Measurements from ENCODE around the gene RBM28. TPM values are rescaled to one million over a fixed set of nuclear protein-coding genes. Genes with fewer than 3 reads are reported as not detected.
A peak's percentile ranks its signal among the peaks of the same experiment; 100 is the strongest.

RBM28 gene
- total and polyA plus RNA-seq, 2 of the 8 experiments (the other 6 are each of a cell fraction or from before 2014, with no cell fraction given) = 12.8 to 65.3 TPM

- Histone ChIP-seq H4K20me1 (replicated peaks in 1 of 2; ENCODE audit: control insufficient read depth in 1 of 2, insufficient read depth in 2 of 2, low read length in 2 of 2) (no peaks in the 10 kb centered on the region), H3K9ac (replicated peaks in 1 of 4; ENCODE audit: extremely low read depth in 1 of 4, low read depth in 3 of 4, low read length in 3 of 4) (no peak overlapping the region), H3K4me1 (replicated peaks in 1 of 4; ENCODE audit: control insufficient read depth in 3 of 4, insufficient read depth in 4 of 4, low read length in 3 of 4) (peaks cover 0 to 14% (median 7%) of the 10 kb centered on the region in 4 experiments; a peak in 5 of 7 replicates), H4K8ac (ENCODE audit: extremely low read depth, insufficient read depth, low read length) (no peak overlapping the region; the same call in 1 of the 2 replicates), H2AFZ (ENCODE audit: low read length) (no peak overlapping the region), H3K23me2 (ENCODE audit: low read depth, low read length) (peaks cover 8% of the 10 kb centered on the region; the same call in 1 of the 2 replicates), H2BK12ac (ENCODE audit: low read depth, low read length) (no peak overlapping the region; the same call in 1 of the 2 replicates), H3K4me2 (ENCODE audit: insufficient read depth in 1 of 2, low read depth in 2 of 2, low read length in 2 of 2) (peak overlapping the region; percentile 74 to 97; a peak in 3 of 4 replicates), H3K18ac (ENCODE audit: extremely low read depth, low read length) (peak overlapping the region; percentile 87), H4K91ac (replicated peaks; ENCODE audit: insufficient read length, low read length) (no peak overlapping the region), H2AK5ac (ENCODE audit: low read depth, low read length) (no peak overlapping the region), H3K4me3 (ENCODE audit: extremely low read depth in 1 of 4, insufficient read depth in 2 of 4, low read depth in 3 of 4, low read length in 4 of 4) (peak overlapping the region in 2 of 4 experiments; percentile 65 to 77; a peak in 3 of 8 replicates), H3K27ac (ENCODE audit: low read depth, low read length) (no peak overlapping the region), H3K27me3 (replicated peaks in 1 of 4; ENCODE audit: control insufficient read depth in 3 of 4, extremely low read depth in 1 of 4, insufficient read depth in 3 of 4, low read length in 3 of 4) (peaks cover 26 to 70% (median 52%) of the 10 kb centered on the region in 4 experiments), H3K79me2 (ENCODE audit: control insufficient read depth in 1 of 2, insufficient read depth in 2 of 2, low read length in 2 of 2) (no peaks in the 10 kb centered on the region), H3K36me3 (ENCODE audit: control insufficient read depth in 2 of 4, insufficient read depth in 4 of 4, low read length in 3 of 4) (peaks cover 0 to 9% (median 0%) of the 10 kb centered on the region in 4 experiments; a peak in 1 of 8 replicates), H2BK5ac (ENCODE audit: low read depth, low read length) (no peak overlapping the region), H3K79me1 (ENCODE audit: low read depth, low read length) (no peaks in the 10 kb centered on the region), H2BK20ac (ENCODE audit: low read length) (0 out of 2 replicates have a peak overlapping the region, but pooled peaks have one; percentile 61), H3K56ac (replicated peaks; ENCODE audit: insufficient read length, low read depth, low read length) (no peak overlapping the region), H3K23ac (ENCODE audit: insufficient read length) (no peak overlapping the region), H3K14ac (ENCODE audit: insufficient read length) (no peak overlapping the region), H3K9me3 (ENCODE audit: insufficient read depth in 2 of 2, low read depth in 1 of 2, low read length in 1 of 2) (no peaks in the 10 kb centered on the region), H4K5ac (ENCODE audit: insufficient read length, low read depth, low read length) (no peak overlapping the region), H2BK15ac (ENCODE audit: low read length) (peak overlapping the region; percentile 46; the same call in 1 of the 2 replicates), H3K4ac (replicated peaks; ENCODE audit: insufficient read length, low read depth, low read length) (peak overlapping the region; percentile 38), H2BK120ac (replicated peaks; ENCODE audit: low read depth, low read length) (no peak overlapping the region)
- FAIRE-seq (no peak), DNase-seq (ENCODE audit: low read depth in 1 of 2, low spot score in 2 of 2) (no peak)
- POLR2A ChIA-PET (ENCODE audit: partially characterized antibody) = interaction anchor here (1.1 to 1.7 kb wide), 2 partner anchors 9 to 18 kb away, joined by 3 to 10 read pairs; no protein-coding TSS in a partner anchor
- CTCF ChIA-PET (ENCODE audit: partially characterized antibody) = interaction anchor here (1.1 to 11.5 kb wide), 4 partner anchors 9 to 60 kb away, joined by 4 to 274 read pairs (median 7); no protein-coding TSS in a partner anchor
- 73% methylated on average over 4 of the region's 4 CpGs; no CpG with 5 or more reads in 1 of the 2 experiments for WGBS, 2 experiments (ENCODE audit: extremely low coverage in 1 of 2, insufficient coverage in 1 of 2, insufficient read length in 1 of 2, insufficient replicate concordance in 2 of 2, low coverage in 1 of 2, low lambda C conversion rate in 2 of 2, missing lambda C conversion rate in 1 of 2)
- TF ChIP-seq SP4 (IDR thresholded peaks at IDR 0.05; ENCODE audit: low read length) (no peak), SRF (IDR thresholded peaks at IDR 0.05; ENCODE audit: low read depth, low read length) (no peak), RFX5 (IDR thresholded peaks at IDR 0.05; ENCODE audit: borderline replicate concordance, low read depth, low read length) (no peak), KDM5A (IDR thresholded peaks at IDR 0.05; ENCODE audit: low read length) (no peak), SUZ12 (IDR thresholded peaks at IDR 0.05; ENCODE audit: low read length) (no peak)
These were observed 16.2 kb upstream of the RBM28 start for GRCh38 chr7:128359939-128360338.
